PFSK-1 (cell line): Measurements from ENCODE around the gene HOXA13.

Experiments used
- FOXP2 ChIP-seq: optimal IDR thresholded peaks from 2 replicates; pipeline ENCODE3; 2011; ENCODE audit warnings: borderline replicate concordance, control low read depth, inconsistent platforms; ENCODE audit not compliant: insufficient read depth; ENCODE audit errors: extremely low read length, extremely low read depth
- POLR2AphosphoS5 ChIP-seq: IDR thresholded peaks from 2 replicates; pipeline ENCODE4 v1.6.1; 2012; ENCODE audit warnings: low read depth, mild to moderate bottlenecking, control low read depth, low read length, moderate library complexity
- REST ChIP-seq, 2 experiments: IDR thresholded peaks; 2 replicates each; pipeline versions ENCODE4 v1.6.1 to v1.8.0; 2011 to 2012; ENCODE audit warnings: low read depth in 2 of 2, low read length in 2 of 2, control low read depth in 1 of 2, inconsistent platforms in 1 of 2, mild to moderate bottlenecking in 1 of 2, moderate library complexity in 1 of 2; ENCODE audit not compliant: insufficient read depth in 1 of 2
- SIN3A ChIP-seq: IDR thresholded peaks from 2 replicates; pipeline ENCODE4 v1.6.1; 2012; ENCODE audit warnings: mild to moderate bottlenecking, low read length, moderate library complexity, borderline replicate concordance; ENCODE audit not compliant: insufficient read depth
- TAF1 ChIP-seq: IDR thresholded peaks from 2 replicates; pipeline ENCODE4 v1.6.1; 2012; ENCODE audit warnings: low read length, control low read depth, borderline replicate concordance; ENCODE audit not compliant: insufficient read depth

HOXA13 gene

GRCh38 chr7:27191161-27191731, 8.6 kb downstream of the HOXA13 start:
- TF ChIP-seq POLR2AphosphoS5: no peak

DNA sequence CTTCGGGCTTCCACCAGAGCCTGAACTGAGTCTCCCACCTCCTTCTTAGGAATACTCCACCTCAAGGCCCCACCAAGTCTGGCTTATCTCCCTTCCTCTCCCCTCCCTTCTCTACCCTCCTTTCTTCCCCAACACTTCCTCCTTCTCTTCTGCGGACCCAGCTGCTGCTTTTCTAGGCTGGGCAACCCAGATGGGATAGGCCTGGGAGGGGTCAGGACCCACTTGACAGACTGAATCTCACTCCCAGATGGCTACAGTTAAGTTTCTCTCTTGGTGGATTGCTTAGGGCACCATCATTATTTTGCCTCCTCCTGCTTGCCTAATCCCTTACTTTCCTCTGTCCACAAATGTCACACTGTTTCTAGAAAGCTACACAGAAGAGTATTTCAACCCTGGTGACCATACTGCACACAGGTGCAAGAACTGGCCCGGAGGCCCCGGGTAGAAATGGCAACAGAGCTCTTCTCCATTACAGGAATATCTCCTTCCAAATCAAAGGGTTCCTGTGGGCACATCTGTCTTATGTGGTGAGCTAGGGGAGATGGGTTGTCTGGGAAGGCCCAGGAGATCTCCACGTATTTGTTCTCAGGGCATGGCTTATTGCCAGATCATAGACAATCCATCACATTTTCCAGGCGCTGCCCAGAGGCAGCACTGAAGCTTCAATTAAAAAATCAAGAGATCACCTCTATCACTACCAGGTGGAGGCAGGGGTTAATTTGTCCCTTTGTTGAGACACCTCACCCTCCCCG, 9.7 kb downstream of the HOXA13 start:
- no peak for TF ChIP-seq TAF1
- no peak for TF ChIP-seq SIN3A
- TF ChIP-seq FOXP2: no peak
- TF ChIP-seq POLR2AphosphoS5: no peak
- no peak for TF ChIP-seq REST (IDR thresholded peaks at IDR 0.05; ENCODE audit: insufficient read depth in 1 of 2, low read depth in 2 of 2, low read length in 2 of 2)

- TF ChIP-seq SIN3A (no peak), FOXP2 (no peak), REST (IDR thresholded peaks at IDR 0.05; ENCODE audit: insufficient read depth in 1 of 2, low read depth in 2 of 2, low read length in 2 of 2) (no peak)
These were observed 10.4 kb downstream of the HOXA13 start for GRCh38 chr7:27189295-27189996.

GRCh38 chr7:27188386-27189294, 11.3 kb downstream of the HOXA13 start:
- no peak for TF ChIP-seq SIN3A
- no peak for TF ChIP-seq POLR2AphosphoS5
- TF ChIP-seq TAF1: no peak
- no peak for TF ChIP-seq REST (IDR thresholded peaks at IDR 0.05; ENCODE audit: insufficient read depth in 1 of 2, low read depth in 2 of 2, low read length in 2 of 2)
- no peak for TF ChIP-seq FOXP2

DNA sequence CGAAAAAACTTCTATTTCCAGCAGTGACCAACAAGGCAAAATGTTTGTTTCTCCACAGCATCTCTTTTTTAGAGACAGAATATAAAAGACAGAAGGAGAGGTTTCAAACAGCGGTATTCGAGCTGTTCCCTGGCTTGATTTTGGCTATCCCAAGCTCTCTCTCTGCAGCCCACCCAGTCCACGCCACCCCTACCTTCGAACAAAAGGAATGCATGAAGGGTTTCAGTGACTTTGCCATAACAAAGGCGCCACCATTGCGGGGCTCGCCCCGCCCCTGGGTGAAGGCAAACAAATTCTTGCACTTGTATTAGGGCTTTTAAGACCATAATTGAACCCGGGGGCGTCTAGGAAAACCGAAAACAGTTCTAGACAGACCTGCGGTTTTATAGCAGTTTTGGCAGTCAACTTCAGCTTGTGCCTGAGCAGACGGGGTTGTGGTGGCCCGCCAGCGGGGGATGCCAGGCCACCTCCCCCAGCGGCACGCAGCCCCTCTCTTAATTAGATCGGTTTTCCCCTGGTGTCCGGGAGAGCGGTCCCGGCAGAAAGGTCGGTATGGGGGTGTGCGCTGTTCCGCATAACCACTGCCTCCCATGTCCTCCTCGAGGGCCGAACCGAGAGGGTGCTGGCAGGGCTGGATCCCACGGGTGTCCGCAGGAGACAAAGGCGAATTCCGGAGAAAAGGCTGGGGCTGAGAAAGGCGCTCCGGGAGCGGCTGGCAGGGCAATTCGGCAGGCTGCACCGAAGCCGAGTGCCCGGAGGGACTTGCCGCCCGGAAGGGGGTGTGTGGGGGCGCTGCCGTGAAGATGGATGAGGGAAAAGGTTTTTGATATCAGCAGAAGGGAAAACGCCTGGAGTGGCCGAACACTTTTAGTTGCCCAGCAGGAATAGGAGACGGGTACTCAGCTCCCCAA, 12.2 kb downstream of the HOXA13 start:
- TF ChIP-seq FOXP2 (no peak), TAF1 (no peak), POLR2AphosphoS5 (no peak), REST (IDR thresholded peaks at IDR 0.05; ENCODE audit: insufficient read depth in 1 of 2, low read depth in 2 of 2, low read length in 2 of 2) (no peak), SIN3A (no peak)
